GM21786 (cell line): Measurements from ENCODE around the gene PPP1R16B.
"Not testable (repeated sequence)": the region's sequence is repeated elsewhere in the genome, so short reads cannot be mapped to it uniquely, and the experiment has no call there.

ENCODE experiments used
- ATAC-seq: cut with Tn5 transposase; IDR thresholded peaks from one replicate; pipeline ENCODE4 v1.9.1; 2021; ENCODE audit not compliant: unreplicated experiment

PPP1R16B gene

DNA sequence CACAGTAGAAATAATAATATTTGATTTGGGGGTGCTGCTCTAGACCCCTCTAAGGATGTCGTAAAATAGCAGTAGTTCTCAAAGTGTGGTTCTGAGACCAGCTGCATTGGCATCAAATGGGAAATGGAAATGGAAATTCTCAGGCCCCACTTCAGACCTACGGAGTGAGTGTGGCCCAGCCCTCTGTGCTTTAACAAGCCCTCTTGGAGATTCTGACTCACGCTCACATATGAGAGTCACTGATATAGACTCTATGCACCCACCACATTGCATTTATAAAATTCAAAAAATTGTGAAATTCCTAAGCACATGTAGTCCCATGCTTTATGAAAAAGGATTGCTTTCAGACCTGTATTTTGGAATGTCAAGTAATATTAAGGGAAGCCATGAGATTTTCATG, 14.2 kb upstream of the PPP1R16B start:
- no peak for ATAC-seq

- no peak for ATAC-seq
Measured at GRCh38 chr20:38791940-38792339, 13.6 kb upstream of the PPP1R16B start.

DNA sequence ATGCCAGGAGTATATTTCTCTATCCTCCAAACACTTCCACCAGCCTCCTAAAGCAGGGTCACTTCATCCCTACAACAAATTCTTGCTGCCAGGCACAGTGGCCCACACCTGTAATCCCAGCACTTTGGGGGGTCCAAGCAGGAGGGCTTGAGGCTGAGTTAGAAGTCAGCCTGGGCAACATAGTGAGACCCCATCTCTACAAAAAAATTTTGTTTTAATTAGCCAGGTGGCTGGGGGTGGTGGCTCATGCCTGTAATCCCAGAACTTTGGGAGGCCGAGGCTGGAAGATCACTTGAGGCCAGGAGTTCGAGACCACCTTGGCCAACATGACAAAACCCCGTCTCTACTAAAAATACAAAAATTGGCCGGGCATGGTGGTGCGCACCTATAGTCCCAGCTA, 11.4 kb upstream of the PPP1R16B start:
- ATAC-seq: not testable (repeated sequence)

DNA sequence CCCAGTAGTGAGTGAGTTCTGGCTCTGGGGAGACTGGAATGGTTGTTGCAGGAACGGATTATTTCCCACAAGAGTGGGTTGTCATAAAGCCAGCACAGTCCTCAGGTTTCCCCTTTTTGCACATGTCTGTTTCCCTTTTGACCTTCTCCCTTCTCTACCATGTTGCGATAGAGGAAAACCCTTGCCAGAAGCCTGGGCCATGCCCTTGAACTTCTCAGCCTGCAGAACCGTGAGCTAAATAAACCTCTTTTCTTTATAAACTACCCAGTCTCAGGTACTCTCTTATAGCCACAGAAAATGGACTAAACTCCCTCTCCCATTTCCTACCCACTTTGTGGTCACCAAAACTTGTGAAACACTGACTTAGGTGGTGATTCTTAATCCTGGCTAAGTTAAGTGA, 7.2 kb upstream of the PPP1R16B start:
- no peak for ATAC-seq

- no peak for ATAC-seq
Measured at GRCh38 chr20:38799203-38799602, 6.3 kb upstream of the PPP1R16B start.

- ATAC-seq: no peak
Measured at GRCh38 chr20:38800882-38801281, 4.6 kb upstream of the PPP1R16B start.

GRCh38 chr20:38804221-38804620, 1.3 kb upstream of the PPP1R16B start:
- ATAC-seq: no peak

- ATAC-seq: peak; percentile 38
Measured at GRCh38 chr20:38804682-38805501, 605 bp upstream of the PPP1R16B start.

GRCh38 chr20:38805958-38806854, 709 bp downstream of the PPP1R16B start:
- ATAC-seq: peak; percentile 22

GRCh38 chr20:38806855-38807655, 1.6 kb downstream of the PPP1R16B start:
- ATAC-seq: no peak

GRCh38 chr20:38809942-38810341, 4.4 kb downstream of the PPP1R16B start:
- no peak for ATAC-seq

- ATAC-seq: no peak
Measured at GRCh38 chr20:38810926-38811630, 5.6 kb downstream of the PPP1R16B start.

GRCh38 chr20:38811769-38812168, 6.3 kb downstream of the PPP1R16B start:
- ATAC-seq: no peak

DNA sequence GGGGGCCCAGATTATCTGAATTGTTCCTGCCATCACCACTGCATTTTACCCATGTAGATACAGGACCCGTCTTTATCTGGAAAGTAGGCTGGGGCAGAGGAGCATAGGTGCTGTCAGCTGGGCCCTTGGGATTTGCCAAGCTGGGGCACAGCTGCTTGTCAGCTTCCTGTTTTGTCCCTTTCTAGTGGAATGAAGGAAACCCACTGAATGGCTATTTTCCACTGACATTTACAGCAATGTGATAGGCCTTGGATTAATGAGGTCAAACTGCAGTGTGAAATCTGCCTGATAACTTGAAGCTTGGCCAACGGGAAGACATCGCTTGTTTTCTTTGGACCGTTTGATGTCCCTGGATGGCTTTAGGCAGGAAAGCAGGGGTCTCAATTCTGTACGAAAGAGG, 6.7 kb downstream of the PPP1R16B start:
- ATAC-seq: no peak

- no peak for ATAC-seq
Measured at GRCh38 chr20:38812709-38813573, 7.4 kb downstream of the PPP1R16B start.

DNA sequence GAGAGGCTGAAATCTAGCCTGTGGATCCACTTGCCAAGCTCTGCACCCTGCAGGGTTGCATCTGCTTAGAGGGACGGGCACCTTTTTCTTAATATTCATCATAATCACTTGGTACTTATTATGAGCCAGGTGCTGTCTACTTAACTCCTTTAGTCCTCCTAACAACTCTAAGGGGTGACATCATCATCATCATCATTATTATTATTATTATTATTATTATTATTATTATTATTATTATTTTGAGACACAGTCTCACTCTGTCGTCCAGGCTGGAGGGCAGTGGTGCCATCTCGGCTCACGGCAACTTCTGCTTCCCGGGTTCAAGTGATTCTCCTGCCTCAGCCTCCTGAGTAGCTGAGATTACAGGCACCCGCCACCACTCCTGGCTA, 8.1 kb downstream of the PPP1R16B start:
- ATAC-seq: not testable (repeated sequence)

GRCh38 chr20:38815446-38815845, 9.9 kb downstream of the PPP1R16B start:
- ATAC-seq: no peak

DNA sequence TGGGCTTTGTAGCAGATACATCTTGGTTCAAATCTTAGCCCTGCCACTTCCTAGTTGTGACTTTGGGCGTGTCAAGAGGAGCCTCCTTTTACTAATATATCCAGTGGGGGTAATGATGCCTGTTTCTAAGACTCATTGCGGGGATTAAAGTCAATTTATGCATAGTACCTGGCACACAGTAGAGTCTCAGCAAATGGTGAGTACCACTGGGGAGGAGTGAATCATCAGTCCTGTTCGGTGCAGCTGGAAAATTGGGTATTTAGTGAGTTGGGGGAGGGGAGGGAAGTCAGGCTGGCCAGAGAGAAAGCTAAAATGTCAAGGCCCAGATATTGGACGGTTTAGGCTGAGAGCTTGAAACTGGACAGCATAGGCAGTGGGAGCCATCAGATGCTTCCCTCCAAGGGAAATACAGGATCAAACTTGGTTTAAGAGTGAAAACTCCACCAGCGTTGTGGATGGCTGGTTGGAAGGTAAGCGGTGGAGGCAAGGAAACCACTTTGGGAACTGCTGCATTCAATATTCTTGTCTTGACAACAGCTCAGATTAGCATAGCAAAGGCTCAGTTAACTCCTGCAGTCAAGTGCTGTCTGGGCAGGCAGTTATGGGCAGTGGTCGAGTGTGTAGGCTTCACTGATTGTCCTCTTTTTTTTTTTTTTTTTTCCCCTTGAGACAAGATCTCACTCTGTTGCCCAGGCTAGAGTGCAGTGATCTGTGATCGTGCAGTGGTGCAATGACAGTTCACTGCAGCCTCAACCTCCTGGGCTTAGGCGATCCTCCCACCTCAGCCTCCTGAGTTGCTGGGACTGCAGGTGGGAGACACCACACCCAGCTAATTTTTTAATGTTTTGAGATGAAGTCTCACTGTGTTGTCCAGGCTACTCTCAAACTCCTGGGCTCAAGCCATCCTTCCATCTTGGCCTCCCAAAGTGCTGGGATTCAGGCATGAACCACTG, 12.9 kb downstream of the PPP1R16B start:
- ATAC-seq: no peak

DNA sequence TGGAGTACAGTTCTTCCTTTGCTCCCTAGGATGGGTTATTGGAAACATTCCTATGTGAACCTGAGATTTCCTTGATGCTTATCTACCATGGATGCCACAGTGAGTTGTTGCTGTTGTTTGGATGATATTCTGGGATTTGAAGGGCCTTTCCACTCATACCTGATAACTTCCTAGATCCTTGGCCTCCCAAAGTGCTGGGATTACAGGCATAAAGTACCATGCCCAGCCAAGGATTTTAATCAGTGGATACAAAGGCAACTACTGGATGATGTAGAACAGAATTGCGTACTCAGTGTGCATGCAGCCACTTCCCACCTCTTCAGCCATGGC, 20.0 kb downstream of the PPP1R16B start:
- no peak for ATAC-seq
